Mucosa of descending colon (tissue), 3 donors: ENCODE measurements around the gene RAD51C. TPM values are rescaled to one million over a fixed set of nuclear protein-coding genes. Genes with fewer than 3 reads are reported as not detected.

Experiments used
- ATAC-seq: fragments of 200-7000 bp; cut with Tn5 transposase; one replicate; pipeline ENCODE4 v1.9.1; 2020; ENCODE audit warnings: mild to moderate bottlenecking, moderate library complexity
- DNase-seq, 3 donors: peaks; one replicate each; pipeline ENCODE4 v3.0.0-alpha.2; 2020
- H3K36me3 ChIP-seq: fragments of 200-600 bp; one replicate; pipeline ENCODE4 v1.8.0; 2021; ENCODE audit warnings: low read depth, mild to moderate bottlenecking
- H3K4me1 ChIP-seq: fragments of 200-600 bp; one replicate; pipeline ENCODE4 v1.8.0; 2021; ENCODE audit warnings: low read depth, mild to moderate bottlenecking
- H3K4me3 ChIP-seq: fragments of 200-600 bp; one replicate; pipeline ENCODE4 v1.8.0; 2021; ENCODE audit warnings: mild to moderate bottlenecking
- H3K9me3 ChIP-seq: fragments of 200-600 bp; one replicate; pipeline ENCODE4 v1.8.0; 2021; ENCODE audit warnings: mild to moderate bottlenecking
- CTCF ChIP-seq: fragments of 200-600 bp; IDR thresholded peaks from one replicate; pipeline ENCODE4 v1.8.0; 2022; ENCODE audit warnings: antibody characterized with exemption, mild to moderate bottlenecking
- intact Hi-C, 2 donors: fragments of 100-400 bp; cut with DNase I in 1 of 2; cut with micrococcal nuclease in 1 of 2; formaldehyde crosslinking; loops; one replicate each; pipeline versions ENCODE4 v1.11.0 to v1.11.1; 2022; cut with DNase I, micrococcal nuclease
- total RNA-seq, 3 donors: library from RNA; stranded (reverse); fragmentation: NEBNext Ultra II Directional in 2 of 3; extraction: Animal tissue kit (Norgen Biotek cat#: 25700) in 2 of 3; gene quantifications; one replicate each; pipeline versions ENCODE4 v1.2.1 to v1.2.4, GENCODE V29; 2021 to 2023
- donor health status: DM: no; HTN: no; CAD: no; lungs with moderate emphysema.
- donor health status: DM: no; HTN: no; CAD: no.
- donor health status: DM: no; HTN: yes; CAD: no.

Gene RAD51C
- total RNA-seq, 3 donors from 2014 or later, result 6.2 to 20.3 (median 18.9) TPM

DNA sequence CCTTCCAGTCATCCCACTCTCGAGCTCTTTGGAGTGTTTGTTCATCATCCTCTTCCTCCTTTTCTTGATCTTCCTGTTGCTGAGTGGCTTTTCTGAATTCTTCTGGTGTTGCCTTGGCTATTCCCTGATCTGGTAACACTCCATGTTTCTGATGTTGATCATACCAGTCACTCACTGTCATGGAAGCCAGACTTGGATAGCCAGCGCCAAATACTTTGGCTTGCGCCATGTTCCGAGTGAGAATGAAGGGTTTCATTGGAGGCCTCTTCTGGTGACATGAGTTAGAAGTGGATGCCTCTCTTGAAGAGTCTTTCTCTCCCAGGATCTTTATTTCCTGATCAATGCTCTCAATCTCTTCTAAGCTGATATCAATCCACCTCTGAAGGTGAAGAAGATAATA, 31.8 kb upstream of the RAD51C start:
- peaks cover 3% of the 10 kb centered on the region for H3K4me1 ChIP-seq
- TF ChIP-seq CTCF, result no peak
- H3K4me3 ChIP-seq, result no peak overlapping the region
- intact Hi-C loops, result no loop called here
- ATAC-seq (no peak), DNase-seq (no peak)
- no peaks in the 10 kb centered on the region for H3K9me3 ChIP-seq
- H3K36me3 ChIP-seq, result no peaks in the 10 kb centered on the region

GRCh38 chr17:58661499-58661898, 30.9 kb upstream of the RAD51C start:
- TF ChIP-seq CTCF, result no peak
- intact Hi-C loops, result no loop called here
- Histone ChIP-seq H3K9me3 (no peaks in the 10 kb centered on the region), H3K4me1 (peaks cover 3% of the 10 kb centered on the region), H3K36me3 (no peaks in the 10 kb centered on the region), H3K4me3 (no peak overlapping the region)
- no peak for ATAC-seq
- DNase-seq, result no peak

- no peak for DNase-seq
- intact Hi-C loops, result no loop called here
- H3K36me3 ChIP-seq, result no peaks in the 10 kb centered on the region
- ATAC-seq, result no peak
- H3K4me1 ChIP-seq, result peaks cover 3% of the 10 kb centered on the region
- H3K9me3 ChIP-seq, result no peaks in the 10 kb centered on the region
- H3K4me3 ChIP-seq, result no peak overlapping the region
- no peak for TF ChIP-seq CTCF
These were observed 28.1 kb upstream of the RAD51C start for GRCh38 chr17:58664302-58664701.

- Histone ChIP-seq H3K9me3 (no peaks in the 10 kb centered on the region), H3K36me3 (no peaks in the 10 kb centered on the region), H3K4me3 (no peak overlapping the region), H3K4me1 (no peaks in the 10 kb centered on the region)
- intact Hi-C loops, result no loop called here
- no peak for ATAC-seq
- DNase-seq, result no peak
- no peak for TF ChIP-seq CTCF
These were observed 26.2 kb upstream of the RAD51C start for GRCh38 chr17:58665946-58666857.

DNA sequence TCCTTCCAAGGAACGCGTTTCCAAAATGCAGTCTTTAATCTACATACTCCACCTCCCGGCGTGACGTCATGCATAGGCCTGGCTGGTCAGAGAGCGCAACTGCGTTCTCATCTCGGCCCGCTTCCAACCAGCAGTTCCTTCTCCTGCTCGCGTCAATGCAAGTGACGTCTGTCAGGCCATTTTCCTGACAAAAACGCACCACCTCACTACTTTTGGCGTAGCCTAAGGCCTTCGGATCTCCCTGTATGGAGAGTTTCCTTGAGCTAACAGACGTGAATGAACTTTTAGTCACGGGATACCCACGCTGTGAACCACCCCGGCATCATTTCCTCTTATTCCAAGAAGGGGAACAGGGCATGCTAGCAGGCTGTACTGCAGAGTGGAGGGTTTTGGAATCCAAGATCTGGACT, 25.5 kb upstream of the RAD51C start:
- intact Hi-C loops, result no loop called here
- Histone ChIP-seq H3K4me1 (no peaks in the 10 kb centered on the region), H3K4me3 (no peak overlapping the region), H3K9me3 (no peaks in the 10 kb centered on the region), H3K36me3 (no peaks in the 10 kb centered on the region)
- DNase-seq (peak; percentile 82 to 85 (median 84)), ATAC-seq (peak; percentile 82)
- no peak for TF ChIP-seq CTCF
